ENCODE results near the gene PDE6C.

The PDE6C gene

GRCh38 chr10:93703066-93703465 lies 90.7 kb downstream of the PDE6C start:
- no peak for TF ChIP-seq CTCF (IDR thresholded peaks at IDR 0.05; ENCODE audit: control insufficient read depth, extremely low read depth, insufficient read depth)
- no peak for DNase-seq (ENCODE audit: low read depth)
- H3K4me3 ChIP-seq (ENCODE audit: low read depth, low read length): peak overlapping the region; percentile 75

- no peak for TF ChIP-seq CTCF (IDR thresholded peaks at IDR 0.05; ENCODE audit: control insufficient read depth, extremely low read depth, insufficient read depth)
- no peak for DNase-seq (ENCODE audit: low read depth)
- no peak overlapping the region for H3K4me3 ChIP-seq (ENCODE audit: low read depth, low read length)
Measured at GRCh38 chr10:93703841-93704240, 91.5 kb downstream of the PDE6C start.

- DNase-seq (ENCODE audit: low read depth): no peak
- no peak for TF ChIP-seq CTCF (IDR thresholded peaks at IDR 0.05; ENCODE audit: control insufficient read depth, extremely low read depth, insufficient read depth)
- H3K4me3 ChIP-seq (ENCODE audit: low read depth, low read length): no peak overlapping the region
Measured at GRCh38 chr10:93704451-93704850, 92.1 kb downstream of the PDE6C start.

- no peak for DNase-seq (ENCODE audit: low read depth)
- no peak overlapping the region for H3K4me3 ChIP-seq (ENCODE audit: low read depth, low read length)
- no peak for TF ChIP-seq CTCF (IDR thresholded peaks at IDR 0.05; ENCODE audit: control insufficient read depth, extremely low read depth, insufficient read depth)
Measured at GRCh38 chr10:93707623-93708022, 95.3 kb downstream of the PDE6C start.

- TF ChIP-seq CTCF (IDR thresholded peaks at IDR 0.05; ENCODE audit: control insufficient read depth, extremely low read depth, insufficient read depth): no peak
- no peak overlapping the region for H3K4me3 ChIP-seq (ENCODE audit: low read depth, low read length)
- no peak for DNase-seq (ENCODE audit: low read depth)
Measured at GRCh38 chr10:93710333-93710909, 98.1 kb downstream of the PDE6C start.

GRCh38 chr10:93711891-93712290 lies 99.6 kb downstream of the PDE6C start:
- TF ChIP-seq CTCF (IDR thresholded peaks at IDR 0.05; ENCODE audit: control insufficient read depth, extremely low read depth, insufficient read depth): no peak

GRCh38 chr10:93712593-93712992 lies 100.3 kb downstream of the PDE6C start:
- no peak for TF ChIP-seq CTCF (IDR thresholded peaks at IDR 0.05; ENCODE audit: control insufficient read depth, extremely low read depth, insufficient read depth)

More at GRCh38 chr10:93711891-93712290, 99.6 kb downstream of the PDE6C start:
- H3K4me3 ChIP-seq (ENCODE audit: low read depth, low read length): no peak overlapping the region
- no peak for DNase-seq (ENCODE audit: low read depth)

More at GRCh38 chr10:93712593-93712992, 100.3 kb downstream of the PDE6C start:
- DNase-seq (ENCODE audit: low read depth): no peak
- no peak overlapping the region for H3K4me3 ChIP-seq (ENCODE audit: low read depth, low read length)
